ENCODE measurements around the gene LGR5.
"Not testable (repeated sequence)": the region's sequence is repeated elsewhere in the genome, so short reads cannot be mapped to it uniquely, and the experiment has no call there.

DNA sequence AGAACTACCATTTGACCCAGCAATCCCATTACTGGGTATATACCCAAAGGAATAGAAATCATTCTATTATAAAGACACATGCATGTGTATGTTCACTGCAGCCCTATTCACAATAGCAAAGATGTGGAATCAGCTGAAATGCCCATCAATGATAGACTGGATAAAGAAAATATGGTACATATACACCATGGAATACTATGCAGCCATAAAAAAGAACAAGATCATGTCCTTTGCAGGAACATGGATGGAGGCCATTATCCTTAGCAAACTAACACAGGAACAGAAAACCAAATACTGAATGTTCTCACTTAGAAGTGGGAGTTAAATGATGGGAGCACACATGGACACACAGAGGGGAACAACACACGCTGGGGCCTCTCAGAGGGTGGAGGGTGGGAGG is 116.2 kb downstream of the LGR5 start:
- TF ChIP-seq, protein P1, sequence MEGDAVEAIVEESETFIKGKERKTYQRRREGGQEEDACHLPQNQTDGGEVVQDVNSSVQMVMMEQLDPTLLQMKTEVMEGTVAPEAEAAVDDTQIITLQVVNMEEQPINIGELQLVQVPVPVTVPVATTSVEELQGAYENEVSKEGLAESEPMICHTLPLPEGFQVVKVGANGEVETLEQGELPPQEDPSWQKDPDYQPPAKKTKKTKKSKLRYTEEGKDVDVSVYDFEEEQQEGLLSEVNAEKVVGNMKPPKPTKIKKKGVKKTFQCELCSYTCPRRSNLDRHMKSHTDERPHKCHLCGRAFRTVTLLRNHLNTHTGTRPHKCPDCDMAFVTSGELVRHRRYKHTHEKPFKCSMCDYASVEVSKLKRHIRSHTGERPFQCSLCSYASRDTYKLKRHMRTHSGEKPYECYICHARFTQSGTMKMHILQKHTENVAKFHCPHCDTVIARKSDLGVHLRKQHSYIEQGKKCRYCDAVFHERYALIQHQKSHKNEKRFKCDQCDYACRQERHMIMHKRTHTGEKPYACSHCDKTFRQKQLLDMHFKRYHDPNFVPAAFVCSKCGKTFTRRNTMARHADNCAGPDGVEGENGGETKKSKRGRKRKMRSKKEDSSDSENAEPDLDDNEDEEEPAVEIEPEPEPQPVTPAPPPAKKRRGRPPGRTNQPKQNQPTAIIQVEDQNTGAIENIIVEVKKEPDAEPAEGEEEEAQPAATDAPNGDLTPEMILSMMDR (IDR thresholded peaks at IDR 0.05 in 8 of 11, conservative IDR thresholded peaks at IDR 0.05 in 3 of 11): not testable (repeated sequence)
- TF ChIP-seq POLR2A (IDR thresholded peaks at IDR 0.05): not testable (repeated sequence)

All from spleen (tissue), 7 donors.